CD4-positive, alpha-beta T cell treated with Interleukin-1 beta for 1 hour (primary cell): ENCODE data around the gene PRR5L.
"Not testable (repeated sequence)": the region's sequence is repeated elsewhere in the genome, so short reads cannot be mapped to it uniquely, and the experiment has no call there.

Source experiments
- DNase-seq, 2 donors: peaks; one replicate each; pipeline ENCODE4 v3.0.0-alpha.2; 2020 to 2022

The PRR5L gene

DNA sequence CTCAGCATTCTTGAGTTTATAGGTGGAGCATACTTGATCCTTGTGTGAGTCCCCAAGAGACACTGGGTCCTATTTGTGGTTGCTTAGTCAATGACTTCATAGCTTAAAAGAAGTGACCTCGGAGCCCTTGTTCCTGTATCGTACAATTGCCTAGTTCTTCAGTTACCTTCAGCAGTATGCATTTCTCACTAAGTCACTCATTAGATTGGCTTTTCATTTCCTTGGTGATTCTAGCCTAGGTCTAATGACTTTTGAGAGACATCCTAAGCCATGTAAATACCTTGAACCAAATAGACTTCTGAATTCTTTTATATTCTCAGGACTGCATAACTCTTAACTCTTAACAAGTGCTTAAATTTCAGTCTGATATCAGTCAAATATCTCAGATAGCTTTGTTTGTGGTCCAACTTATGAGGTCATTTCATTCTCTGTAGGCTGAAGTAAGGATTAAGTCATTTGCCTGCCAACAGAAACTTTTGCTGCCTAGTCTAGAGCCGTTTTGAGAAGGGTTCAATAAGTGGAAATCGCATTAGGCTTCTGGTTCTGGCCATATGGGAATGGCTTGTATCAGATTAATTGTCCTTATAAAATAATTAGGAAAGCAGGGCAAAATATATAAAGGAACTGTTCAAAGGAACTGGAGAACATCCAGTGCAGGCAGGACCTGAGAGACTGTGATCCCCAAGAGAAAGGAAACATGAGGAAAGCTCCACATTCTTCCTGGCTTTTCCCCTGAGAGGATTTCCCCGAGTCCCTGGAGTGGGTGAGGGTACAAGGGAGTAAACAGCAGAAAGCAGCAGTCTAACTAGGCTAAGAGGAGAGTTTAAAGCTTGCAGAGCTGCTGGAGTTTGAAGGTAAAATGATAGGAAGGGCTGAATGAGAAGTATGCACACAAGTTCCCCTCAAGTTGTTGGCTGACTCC lies 174.1 kb downstream of the PRR5L start:
- no peak for DNase-seq

DNA sequence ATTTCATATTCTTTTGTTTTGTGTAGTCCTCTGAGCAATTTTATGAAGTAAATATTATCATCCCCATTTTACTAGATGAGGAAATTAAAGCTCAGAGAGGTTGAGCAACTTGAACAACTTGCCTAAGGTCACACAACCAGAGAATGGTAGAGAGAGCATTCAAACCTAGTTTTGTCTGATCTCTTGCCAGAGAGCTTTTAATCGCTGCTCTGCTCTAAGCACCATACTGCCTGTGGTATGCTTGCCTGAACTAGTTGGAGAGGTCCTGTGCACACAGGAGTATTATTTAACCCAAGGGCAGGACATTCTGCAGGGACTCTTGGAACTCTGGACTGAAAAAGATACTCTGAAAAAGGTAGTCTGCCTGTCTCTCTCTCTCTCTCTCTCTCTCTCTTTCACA lies 175.5 kb downstream of the PRR5L start:
- no peak for DNase-seq

DNA sequence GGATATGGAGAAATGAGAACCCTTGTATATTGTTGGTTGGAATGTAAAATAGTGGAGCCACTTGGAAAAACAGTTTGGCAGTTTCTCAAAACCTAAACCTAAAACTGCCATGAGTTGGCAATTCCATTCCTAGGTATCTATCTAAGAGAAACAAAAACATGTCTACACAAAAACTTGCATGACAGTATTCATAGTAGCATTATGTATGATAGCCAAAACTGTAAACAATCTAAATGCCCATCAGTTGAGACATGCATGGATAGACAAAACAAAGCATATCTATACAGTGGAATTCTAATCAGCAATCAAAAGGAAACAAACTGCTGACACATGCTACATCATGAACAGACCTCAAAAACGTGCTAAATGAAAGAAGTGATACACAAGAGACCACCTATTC lies 179.1 kb downstream of the PRR5L start:
- DNase-seq: no peak

DNA sequence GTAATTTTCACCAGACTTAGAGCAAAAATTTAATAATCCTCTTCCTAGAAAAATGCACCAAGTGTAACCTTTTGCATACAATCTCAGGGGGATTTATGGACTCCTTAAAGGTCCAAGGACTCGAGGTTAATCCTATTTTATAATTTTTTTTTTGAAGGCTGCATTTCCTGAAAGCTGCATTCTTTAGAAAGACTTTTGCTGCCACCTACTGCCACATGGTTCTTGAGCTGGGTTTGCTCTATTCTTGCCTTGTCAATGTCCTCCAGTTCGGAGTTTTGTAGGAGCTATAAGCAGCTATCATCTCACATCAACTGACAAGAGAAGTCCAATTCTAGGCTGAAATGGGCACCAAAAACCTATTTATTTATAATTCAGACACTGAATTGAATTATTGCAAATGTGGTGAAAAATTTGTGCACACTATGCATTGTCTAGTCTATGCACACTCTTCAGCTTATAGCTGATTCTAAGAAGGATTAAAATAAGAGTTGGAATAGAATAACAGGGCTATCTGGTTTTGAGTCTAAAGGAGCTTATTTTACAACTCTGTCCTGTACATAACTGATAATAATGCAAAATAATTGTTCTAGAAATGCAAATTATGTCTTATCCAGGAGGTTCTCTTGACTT lies 182.7 kb downstream of the PRR5L start:
- peak; percentile 26 to 52 for DNase-seq

DNA sequence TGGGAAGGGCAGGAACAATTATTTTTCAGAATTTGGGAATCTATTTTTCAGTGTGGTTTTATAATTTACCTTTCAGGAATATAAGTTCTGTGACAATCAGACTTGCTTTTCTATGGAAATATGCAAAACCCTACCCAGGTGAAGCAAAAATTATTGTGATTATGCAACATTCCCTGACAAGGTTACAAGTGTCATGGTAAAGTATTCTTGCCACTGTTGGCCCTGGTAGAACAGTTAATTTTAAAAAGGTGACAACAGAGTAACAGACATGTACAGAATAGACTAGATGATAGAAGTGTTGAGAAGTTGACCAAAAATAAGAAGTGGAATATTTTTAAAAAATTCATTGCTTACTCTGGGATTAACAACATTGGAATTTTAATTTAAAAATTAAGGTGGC lies 184.7 kb downstream of the PRR5L start:
- DNase-seq: no peak

DNA sequence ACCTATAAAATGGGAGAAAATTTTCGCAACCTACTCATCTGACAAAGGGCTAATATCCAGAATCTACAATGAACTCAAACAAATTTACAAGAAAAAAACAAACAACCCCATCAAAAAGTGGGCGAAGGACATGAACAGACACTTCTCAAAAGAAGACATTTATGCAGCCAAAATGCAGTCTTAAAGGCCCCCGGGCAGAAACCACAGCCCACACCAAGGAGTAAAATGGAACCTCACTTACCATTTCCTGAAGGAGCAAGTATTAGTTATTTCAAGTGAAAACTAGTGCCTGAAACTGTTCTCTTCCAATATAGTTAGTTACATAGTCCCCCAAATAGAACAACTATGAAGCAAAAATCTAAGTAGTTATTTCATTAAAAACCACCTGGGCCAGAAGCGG lies 187.0 kb downstream of the PRR5L start:
- DNase-seq: not testable (repeated sequence)

DNA sequence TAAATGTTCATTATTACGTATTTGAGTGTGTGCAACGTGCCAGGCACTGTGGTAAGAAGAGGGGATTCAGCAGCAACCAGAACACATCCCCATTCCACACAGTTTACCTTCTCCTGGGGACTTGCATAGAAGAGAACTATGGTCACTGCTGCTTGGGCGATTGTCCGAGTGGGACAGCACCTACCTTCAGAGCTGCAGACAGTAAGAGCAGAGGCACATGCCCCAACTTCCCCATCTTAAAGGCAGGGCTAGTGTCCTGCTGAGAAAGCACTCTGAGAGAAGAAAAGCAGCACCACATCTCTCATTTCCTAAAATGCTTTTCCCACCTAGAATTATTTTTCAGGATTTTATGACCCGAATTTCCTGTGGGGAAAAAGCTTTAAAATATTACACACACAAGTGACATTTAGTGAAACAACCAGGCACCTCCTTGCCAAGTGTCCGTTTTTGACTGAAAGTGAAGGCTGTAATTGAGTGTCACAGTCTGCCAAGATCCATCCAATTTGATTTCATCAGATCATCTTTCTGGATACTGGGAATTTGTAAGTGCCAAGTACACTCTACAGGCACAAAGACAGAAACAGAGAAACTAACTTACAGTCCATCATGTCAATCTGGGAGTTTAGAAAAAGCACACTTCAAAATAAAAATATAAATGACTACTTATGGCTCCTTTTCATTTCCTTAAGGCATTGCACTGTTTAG lies 189.4 kb downstream of the PRR5L start:
- no peak for DNase-seq

DNA sequence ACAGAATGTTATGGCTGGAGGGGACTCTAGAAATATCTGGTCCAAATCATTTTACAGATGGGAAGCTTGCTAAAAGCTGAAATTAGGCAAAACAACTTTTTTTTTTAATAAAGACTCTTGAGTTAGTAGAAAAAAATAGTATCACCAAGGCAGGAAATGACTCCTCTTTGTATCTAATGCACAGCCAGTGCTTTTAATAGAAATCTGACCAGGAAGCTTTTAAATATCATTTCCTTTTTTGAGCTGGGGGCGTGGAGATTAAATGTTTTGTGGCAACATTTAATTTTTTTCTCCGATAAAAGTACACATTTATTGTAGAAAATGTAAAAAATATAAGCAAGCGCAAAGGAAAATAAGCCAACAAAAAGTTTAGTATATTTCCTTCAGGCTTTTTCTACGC lies 191.5 kb downstream of the PRR5L start:
- no peak for DNase-seq

DNA sequence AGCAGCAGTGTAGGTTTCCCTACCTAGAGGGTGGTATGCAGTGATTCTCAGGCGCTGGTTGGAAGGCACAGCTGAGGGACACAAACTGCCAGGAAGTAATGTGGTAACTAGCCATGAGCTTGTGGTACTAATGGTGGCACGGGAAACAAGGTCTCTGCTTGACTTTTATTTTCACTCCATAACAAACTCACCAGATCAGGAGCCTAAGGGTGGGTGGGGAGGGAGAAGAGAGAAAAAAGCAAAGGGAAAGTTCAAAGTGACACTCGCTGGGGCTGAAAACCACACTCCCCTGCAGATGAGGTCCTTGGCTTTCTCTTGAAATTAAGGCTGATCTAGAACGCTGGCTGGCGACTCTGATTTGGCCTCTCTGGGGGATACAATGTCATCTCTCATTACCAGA lies 192.0 kb downstream of the PRR5L start:
- DNase-seq: peak in 1 of 2 donors; percentile 13

DNA sequence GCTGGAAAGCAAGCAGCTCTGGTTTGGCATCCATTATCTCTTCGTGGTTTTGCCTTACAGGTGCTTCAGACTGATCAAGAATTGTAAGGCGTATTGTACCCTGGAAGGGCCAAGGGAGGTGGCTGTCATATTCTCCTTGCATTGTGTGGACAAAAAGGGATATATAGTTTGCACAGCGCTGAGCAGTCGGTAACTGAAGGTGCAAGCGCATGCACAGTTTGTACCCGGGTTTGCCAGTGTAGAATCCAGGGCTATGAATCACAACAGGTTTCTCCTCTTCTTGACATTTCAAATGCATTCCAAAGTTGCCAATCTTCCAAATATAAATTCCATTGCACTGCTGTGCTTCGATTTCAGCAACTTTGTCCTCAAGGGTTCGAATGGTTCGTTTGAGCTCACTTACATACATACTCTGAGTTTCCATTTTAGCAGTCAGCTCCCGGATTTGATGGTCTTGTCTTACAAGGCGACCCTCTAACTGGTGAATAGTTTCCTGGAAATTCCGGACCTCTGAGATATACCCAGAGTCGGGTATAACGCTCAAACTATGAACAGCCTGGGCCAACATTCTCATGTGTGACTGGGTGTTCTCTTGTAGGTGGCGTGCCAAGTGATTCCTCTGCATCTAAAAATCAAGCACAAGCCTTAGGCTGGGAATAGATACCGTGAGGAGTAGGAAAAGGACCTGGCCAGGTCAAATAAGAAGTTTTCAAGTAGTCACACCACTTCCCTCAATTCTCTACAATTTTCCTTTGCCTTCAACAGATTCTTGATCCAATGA lies 194.1 kb downstream of the PRR5L start:
- DNase-seq: no peak

DNA sequence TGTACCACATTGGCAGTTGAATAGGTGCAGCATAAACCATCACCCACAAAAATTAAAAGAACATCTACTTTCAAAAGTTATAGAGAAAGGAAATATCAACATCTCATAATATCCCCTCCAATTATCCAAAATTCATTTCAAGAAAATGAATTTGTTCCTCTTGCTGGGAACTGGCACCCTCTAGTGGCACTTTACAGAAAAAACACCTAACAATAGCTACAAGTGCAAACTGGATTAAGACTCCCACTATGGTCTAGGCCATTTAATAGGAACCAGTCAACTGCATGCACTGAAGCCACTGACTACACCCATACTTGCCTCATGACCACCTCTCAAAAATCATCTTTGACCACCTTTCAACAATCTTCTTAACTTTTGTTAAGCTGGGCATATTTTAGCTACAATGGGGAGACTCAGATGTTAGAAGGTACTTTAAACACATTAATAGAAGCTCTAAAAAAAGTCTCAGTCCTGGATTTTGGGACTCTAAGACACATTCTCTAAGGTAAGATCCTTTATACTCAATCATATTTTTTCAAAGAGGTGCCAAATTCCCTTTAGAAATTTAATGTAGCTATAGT lies 196.7 kb downstream of the PRR5L start:
- DNase-seq: peak; percentile 10 to 65

DNA sequence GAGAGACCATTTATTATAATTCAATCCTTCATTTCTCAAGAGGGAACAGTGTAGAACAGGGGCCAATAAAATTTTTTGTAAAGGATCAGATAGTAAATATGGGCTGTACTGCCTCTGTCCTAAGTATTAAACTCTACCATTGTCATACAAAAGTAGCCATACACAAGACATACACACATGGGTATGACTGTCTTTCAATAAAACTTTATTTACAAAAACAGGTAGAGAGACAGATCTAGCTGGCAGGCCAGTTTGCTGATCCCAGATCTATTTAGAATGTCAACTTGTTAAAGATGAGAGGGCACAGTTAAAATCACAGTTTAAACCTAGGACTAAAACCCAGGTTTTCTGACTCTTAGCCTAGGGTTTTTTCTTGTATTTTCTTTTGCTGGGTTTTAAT lies 197.2 kb downstream of the PRR5L start:
- no peak for DNase-seq

DNA sequence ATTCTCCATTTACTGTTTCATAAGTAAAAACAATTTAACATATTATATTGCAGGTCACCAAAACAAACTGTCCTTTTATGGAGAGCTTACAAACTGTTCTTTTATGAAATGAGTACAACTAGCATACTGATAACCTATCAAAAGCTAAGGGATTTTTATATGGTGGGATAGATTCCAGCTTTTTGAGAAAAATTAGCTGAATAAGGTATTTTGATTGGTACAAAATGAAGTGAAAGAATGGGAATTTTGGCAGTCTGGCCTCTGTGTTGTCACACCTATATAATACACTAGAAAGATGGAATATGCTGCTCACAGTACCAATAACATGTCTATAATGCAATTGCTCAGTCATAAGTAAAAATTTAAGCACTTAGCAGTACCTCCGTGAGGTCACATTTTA lies 202.6 kb downstream of the PRR5L start:
- DNase-seq: no peak

DNA sequence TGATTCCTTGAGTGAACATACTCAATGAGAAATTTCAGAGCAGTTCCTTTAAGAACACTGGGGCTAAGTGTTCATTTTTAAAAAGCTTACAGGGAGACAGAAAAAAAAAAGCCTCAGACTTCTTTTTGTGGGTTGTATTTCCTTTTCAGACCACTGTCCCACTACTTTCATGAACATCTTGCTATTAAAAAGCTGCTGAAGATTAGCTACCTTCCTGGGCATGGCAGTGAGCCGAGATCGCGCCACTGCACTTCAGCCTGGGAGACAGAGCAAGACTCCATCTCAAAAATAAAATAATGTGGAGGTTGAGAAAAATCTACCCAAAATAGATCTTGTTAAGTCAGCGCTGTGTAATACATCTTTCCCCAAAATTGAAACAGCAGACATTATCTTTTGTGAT lies 203.2 kb downstream of the PRR5L start:
- DNase-seq: no peak

DNA sequence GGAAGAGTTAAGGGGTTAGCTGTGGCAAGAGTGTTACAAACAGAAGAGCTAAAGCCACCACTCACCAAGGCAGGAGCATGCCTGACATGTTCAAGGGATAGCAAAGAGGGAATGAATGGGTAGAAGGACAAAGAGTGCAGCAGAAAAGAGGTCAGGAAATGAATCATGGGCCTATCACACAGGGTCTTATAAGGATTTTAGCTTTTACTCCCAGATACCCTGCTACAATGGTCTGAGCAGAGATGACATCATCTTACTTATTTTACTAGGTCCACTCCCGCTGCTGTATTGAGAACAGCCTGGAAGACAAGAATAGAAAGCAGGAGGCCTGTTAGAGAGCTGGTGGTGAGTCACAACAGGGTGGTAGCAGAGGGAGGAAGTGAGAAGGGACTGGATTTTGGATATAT lies 204.2 kb downstream of the PRR5L start:
- DNase-seq: peak in 1 of 2 donors; percentile 11

DNA sequence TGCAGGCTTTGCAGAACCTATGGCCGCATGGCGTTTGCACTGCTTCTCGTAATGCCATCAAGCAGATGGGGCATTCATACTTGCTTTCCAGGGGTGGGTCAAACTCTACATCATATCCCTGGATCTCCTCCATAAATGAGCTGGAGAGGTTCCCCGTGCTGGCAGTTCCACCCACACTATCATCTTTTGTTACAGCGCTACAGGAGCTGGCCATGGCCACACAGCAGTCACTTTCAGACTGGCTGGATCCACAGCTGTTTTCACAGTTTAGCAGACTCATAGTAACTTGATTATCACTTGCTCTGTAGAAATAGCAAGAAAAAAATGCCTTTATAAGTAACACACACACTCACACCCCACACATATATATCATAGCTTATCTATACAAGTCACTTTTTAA lies 205.1 kb downstream of the PRR5L start:
- DNase-seq: no peak

DNA sequence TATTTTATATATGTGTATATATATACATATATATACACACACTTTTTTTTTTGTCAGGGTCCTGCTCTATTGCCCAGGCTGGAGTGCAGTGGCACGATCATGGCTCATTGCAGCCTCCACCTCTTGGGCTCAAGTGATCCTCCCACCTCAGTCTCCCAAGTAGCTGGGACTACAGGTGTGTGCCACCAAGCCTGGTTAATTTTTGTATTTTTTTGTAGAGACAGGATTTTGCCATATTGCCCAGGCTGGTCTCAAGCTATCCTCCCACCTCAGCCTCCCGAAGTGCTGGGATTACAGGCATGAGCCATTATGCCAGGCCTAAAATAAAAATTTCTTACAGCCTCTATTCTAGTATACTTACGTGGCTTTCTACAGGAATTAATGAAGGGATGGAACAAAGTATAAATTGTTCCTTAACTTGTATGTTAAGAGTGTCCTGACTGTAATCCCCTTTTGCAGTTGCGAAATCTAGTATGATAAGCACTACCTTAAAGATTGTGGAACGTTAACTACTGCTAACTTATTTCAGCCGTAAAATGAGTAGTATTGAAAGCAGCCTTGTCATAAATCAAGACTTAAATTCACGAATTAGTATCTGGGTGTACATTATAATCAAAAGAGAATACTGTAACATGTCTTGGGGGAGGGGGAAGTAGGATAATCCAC lies 211.9 kb downstream of the PRR5L start:
- DNase-seq: no peak

DNA sequence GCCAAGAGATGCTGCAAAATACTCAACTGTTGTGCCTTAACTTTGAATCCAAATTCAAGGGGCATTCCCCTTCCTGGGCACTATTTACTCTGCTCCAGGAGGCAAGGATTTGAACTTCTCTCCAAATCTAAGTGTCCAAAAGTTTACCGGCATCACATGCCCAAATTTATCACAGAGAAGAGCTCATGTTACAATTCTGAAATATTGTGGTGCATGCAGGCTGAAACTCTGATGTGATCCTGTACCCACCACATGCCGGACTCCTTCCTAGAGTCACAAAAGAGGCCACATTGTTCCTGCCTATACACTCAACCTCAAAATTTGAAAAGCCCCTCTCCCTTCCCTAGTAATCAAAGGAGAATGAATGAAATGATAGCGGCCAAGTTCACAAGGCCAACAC lies 212.7 kb downstream of the PRR5L start:
- no peak for DNase-seq

DNA sequence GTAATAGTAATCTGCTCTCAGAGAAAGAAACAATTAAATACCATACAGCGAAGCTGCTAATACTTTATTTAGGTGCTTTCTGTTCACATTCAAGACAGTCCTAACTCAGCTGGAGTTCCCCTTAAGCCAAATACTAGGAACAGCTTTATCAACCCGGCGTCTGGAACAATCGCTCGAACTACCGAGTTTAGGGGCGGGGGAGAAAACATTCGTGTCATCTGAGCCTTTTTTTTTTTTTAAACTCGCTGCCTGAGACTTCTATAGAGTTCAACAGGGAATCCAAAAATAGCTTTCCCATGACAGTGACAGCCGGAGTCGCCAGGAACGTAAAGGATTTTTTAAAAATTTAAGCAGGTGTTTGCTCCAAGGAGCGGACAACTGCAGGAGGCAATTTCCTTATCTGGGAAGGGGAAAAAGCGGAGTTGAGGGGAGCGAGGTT lies 213.1 kb downstream of the PRR5L start:
- peak; percentile 33 to 53 for DNase-seq

DNA sequence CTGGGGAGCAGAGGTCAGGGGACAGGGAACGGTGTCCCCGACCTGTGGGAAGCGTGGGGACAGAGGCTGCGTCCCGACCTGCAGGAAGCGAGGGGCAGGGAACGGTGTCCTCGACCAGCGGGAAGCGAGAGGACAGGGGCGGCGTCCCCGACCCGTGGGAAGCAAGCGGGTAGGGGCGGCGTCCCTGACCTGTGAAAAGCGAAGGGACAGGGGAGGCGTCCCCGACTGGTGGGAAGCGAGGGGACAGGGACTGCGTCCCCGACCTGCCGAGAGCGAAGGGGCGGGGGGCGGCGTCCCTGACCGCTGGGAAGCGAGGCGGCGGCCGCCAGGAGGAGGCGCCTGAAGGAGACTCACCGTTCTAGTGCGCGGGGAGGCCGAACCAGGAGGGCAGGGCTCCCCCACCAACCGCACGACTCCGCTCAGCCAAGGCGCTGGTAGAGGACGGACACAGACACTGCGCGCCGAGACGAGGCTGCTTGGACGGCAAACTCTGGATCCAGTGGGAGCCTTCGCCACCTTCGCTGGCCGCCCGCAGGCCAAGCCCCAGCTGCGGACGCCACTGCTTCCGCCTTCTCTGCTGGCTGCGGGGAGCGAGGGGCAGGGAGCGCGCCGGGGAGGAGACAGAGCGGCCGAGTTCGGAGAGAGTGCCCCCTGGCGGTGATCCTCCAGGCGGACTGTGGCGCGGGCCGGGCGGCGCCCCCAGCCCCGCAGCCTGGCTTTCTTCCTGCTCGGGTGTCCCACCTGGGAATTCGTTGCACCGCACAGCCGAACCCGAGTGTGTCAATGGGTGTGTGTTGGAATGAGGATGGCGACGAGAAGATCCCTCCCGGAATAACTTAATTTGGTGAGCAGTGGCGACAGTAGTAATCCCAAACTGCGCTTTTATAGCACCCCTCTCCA lies 213.9 kb downstream of the PRR5L start, which contains the start of gene TRAF6:
Gene TRAF6, minus strand, starts transcription at position 579 of the 900 bp plus-strand sequence. CDS start 8,757 bp downstream, outside the sequence.
- DNase-seq: peak; percentile 85 to 86

DNA sequence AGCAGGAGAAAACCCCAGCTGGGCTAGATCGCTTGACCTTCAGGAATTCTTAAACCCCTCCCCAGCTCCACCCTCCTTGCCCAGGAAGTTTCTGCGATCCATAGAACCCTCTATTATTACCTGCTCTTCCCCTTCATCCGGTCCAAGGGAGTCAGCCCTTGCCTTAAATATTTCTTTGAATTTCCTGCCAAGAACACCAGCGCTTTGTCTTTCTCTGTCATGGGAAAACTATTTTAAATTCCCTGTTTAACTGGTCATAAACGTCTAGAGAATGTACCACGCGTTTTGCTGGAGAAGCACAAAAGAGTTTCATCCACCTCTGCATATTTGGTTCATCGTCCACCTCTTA lies 214.5 kb downstream of the PRR5L start:
- DNase-seq: no peak
